ENCODE results near the gene SUPT16H. TPM values are rescaled to one million over a fixed set of nuclear protein-coding genes. Genes with fewer than 3 reads are reported as not detected.

SUPT16H gene
- total and polyA plus RNA-seq, 2 of the 13 experiments (the other 11 are each of a cell fraction or from before 2014, with no cell fraction given) = 77.5 to 230 TPM

DNA sequence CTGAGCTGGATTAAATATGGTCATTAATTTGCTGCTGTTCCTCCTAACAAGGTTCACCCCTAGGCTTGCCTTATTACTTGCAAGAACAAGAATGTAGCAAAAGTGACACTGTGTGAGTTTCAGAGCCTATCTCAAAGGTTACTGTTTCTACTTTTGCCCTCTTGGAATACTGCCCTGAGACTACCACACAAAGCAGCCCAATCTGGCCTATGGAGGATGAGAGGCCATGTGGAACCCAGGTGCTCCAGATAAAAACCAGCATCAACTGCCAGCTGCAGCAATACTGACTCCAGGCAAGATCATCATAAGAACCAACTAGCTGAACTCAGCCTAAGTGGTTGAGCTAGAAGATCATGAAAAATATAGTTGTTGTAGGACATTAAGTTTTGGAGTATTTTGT lies 22.4 kb upstream of the SUPT16H start:
- H3K4me2 ChIP-seq (ENCODE audit: low read depth, low read length) = no peak overlapping the region
- no peak for FAIRE-seq
- no peaks in the 10 kb centered on the region for H3K27me3 ChIP-seq (ENCODE audit: control insufficient read depth in 1 of 2, insufficient read depth in 2 of 2, low read length in 2 of 2)
- H3K27ac ChIP-seq (ENCODE audit: extremely low read length, insufficient read depth, low read length) = no peak overlapping the region
- intact Hi-C loops (cut with micrococcal nuclease; ENCODE audit: unreplicated experiment) (no loop called here), in situ Hi-C loops (cut with HindIII; ENCODE audit: extremely low pct_ligation_motif_present, low pct_unique_long_range_greater_than_20kb) (no loop called here)
- no TSS peak for BruUV-seq (replicated peaks)
- no peak overlapping the region for H3K4me3 ChIP-seq (replicated peaks in 1 of 3; ENCODE audit: insufficient read depth in 1 of 3, low read depth in 2 of 3, low read length in 3 of 3)
- ATAC-seq = no peak
- H3K79me2 ChIP-seq (ENCODE audit: insufficient read depth, low read length) = no peaks in the 10 kb centered on the region
- ChIA-PET POLR2A (no interaction called here), CTCF (ENCODE audit: low intra/inter-chr PET ratio, low total read pairs) (no interaction called here)
- H3K36me3 ChIP-seq (replicated peaks in 1 of 2; ENCODE audit: control insufficient read depth in 1 of 2, insufficient read depth in 2 of 2, low read length in 2 of 2) = peaks cover 51 to 97% of the 10 kb centered on the region in 2 experiments
- H3K4me1 ChIP-seq (ENCODE audit: insufficient read depth, low read length) = no peaks in the 10 kb centered on the region
- no peak overlapping the region for H2AFZ ChIP-seq (ENCODE audit: low read length)
- TF ChIP-seq ZNF292 (CRISPR knock-in tag; IDR thresholded peaks at IDR 0.05; ENCODE audit: borderline replicate concordance, low read depth) = no peak
- no peak for TF ChIP-seq ETV5 (CRISPR knock-in tag; IDR thresholded peaks at IDR 0.05; ENCODE audit: borderline replicate concordance)
- TF ChIP-seq HNF4A (CRISPR knock-in tag; IDR thresholded peaks at IDR 0.05) = no peak
- TF ChIP-seq KDM6A (CRISPR knock-in tag; IDR thresholded peaks at IDR 0.05; ENCODE audit: low read depth) = no peak
- TF ChIP-seq ZNF782 (CRISPR knock-in tag; IDR thresholded peaks at IDR 0.05; ENCODE audit: borderline replicate concordance) = no peak
- H3K9me3 ChIP-seq (ENCODE audit: low read length) = no peaks in the 10 kb centered on the region
- no peak for DNase-seq (ENCODE audit: low spot score)
- no peak overlapping the region for H3K9ac ChIP-seq (ENCODE audit: insufficient read depth, low read depth, low read length)
- H4K20me1 ChIP-seq (ENCODE audit: insufficient read depth, low read length) = no peaks in the 10 kb centered on the region

DNA sequence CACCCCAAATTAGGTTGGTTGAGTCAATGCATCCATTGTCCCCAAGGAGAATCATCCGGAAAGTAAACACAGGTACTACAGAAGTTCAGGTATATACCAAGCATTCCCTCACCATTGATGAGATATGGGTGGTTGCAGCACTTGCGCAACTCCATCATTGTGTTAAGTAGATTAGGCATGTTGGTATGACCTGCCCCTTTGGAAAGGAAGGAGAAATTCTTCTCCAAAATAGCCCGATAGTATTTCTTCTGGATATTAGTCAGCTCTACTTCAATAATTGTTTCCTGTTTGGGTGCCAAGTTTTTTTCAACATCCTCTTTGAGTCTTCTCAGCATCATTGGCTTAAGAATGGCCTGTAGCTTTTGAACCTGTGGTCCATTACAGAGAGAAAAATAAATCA lies 21.3 kb upstream of the SUPT16H start:
- no peak for TF ChIP-seq ZNF670 (CRISPR knock-in tag; IDR thresholded peaks at IDR 0.05; ENCODE audit: borderline replicate concordance)
- no peak for TF ChIP-seq NCOR1 (IDR thresholded peaks at IDR 0.05; ENCODE audit: borderline replicate concordance, low read length)
- TF ChIP-seq CEBPG (CRISPR knock-in tag; IDR thresholded peaks at IDR 0.05) = peak; percentile 68
- peak; percentile 87 for TF ChIP-seq CEBPB (IDR thresholded peaks at IDR 0.05; ENCODE audit: borderline replicate concordance, low read depth, low read length)
- no peaks in the 10 kb centered on the region for H3K27me3 ChIP-seq (ENCODE audit: control insufficient read depth in 1 of 2, insufficient read depth in 2 of 2, low read length in 2 of 2)
- ChIA-PET CTCF (ENCODE audit: low intra/inter-chr PET ratio, low total read pairs) (no interaction called here), POLR2A (interaction anchor here (0.6 kb wide), 1 partner anchor 15 kb away, joined by 3 read pairs; no protein-coding TSS in a partner anchor)
- H3K36me3 ChIP-seq (replicated peaks in 1 of 2; ENCODE audit: control insufficient read depth in 1 of 2, insufficient read depth in 2 of 2, low read length in 2 of 2) = peaks cover 57 to 97% of the 10 kb centered on the region in 2 experiments
- H3K4me2 ChIP-seq (ENCODE audit: low read depth, low read length) = no peak overlapping the region
- H2AFZ ChIP-seq (ENCODE audit: low read length) = no peak overlapping the region
- no peak for DNase-seq (ENCODE audit: low spot score)
- no peak for ATAC-seq
- no peaks in the 10 kb centered on the region for H4K20me1 ChIP-seq (ENCODE audit: insufficient read depth, low read length)
- in situ Hi-C loops (cut with HindIII; ENCODE audit: extremely low pct_ligation_motif_present, low pct_unique_long_range_greater_than_20kb) = no loop called here
- no peaks in the 10 kb centered on the region for H3K79me2 ChIP-seq (ENCODE audit: insufficient read depth, low read length)
- WGBS (ENCODE audit: low lambda C conversion rate) = 97% methylated on average over 3 of the region's 3 CpGs
- no peaks in the 10 kb centered on the region for H3K9me3 ChIP-seq (ENCODE audit: low read length)
- no peak for FAIRE-seq
- BruUV-seq (replicated peaks) = no TSS peak
- H3K27ac ChIP-seq (ENCODE audit: extremely low read length, insufficient read depth, low read length) = no peak overlapping the region
- H3K9ac ChIP-seq (ENCODE audit: insufficient read depth, low read depth, low read length) = no peak overlapping the region
- no peaks in the 10 kb centered on the region for H3K4me1 ChIP-seq (ENCODE audit: insufficient read depth, low read length)
- intact Hi-C loops (cut with micrococcal nuclease; ENCODE audit: unreplicated experiment) = no loop called here
- H3K4me3 ChIP-seq (replicated peaks in 1 of 3; ENCODE audit: insufficient read depth in 1 of 3, low read depth in 2 of 3, low read length in 3 of 3) = no peak overlapping the region

All from HepG2 (cell line).